GM12872 (cell line): ENCODE measurements around the gene PPP2R3A.
A peak's percentile ranks its signal among the peaks of the same experiment; 100 is the strongest.

Experiments
- CTCF ChIP-seq: IDR thresholded peaks from 3 replicates; pipeline ENCODE4 v1.5.1; 2011; ENCODE audit warnings: low read depth, mild to moderate bottlenecking, low read length, moderate library complexity; ENCODE audit not compliant: insufficient read depth

Gene PPP2R3A

GRCh38 chr3:136069933-136070332 is 104.4 kb downstream of the PPP2R3A start:
- TF ChIP-seq CTCF, result no peak

- TF ChIP-seq CTCF, result no peak
Measured at GRCh38 chr3:136070334-136070733, 104.8 kb downstream of the PPP2R3A start.

- TF ChIP-seq CTCF, result no peak
Measured at GRCh38 chr3:136070953-136071949, 105.7 kb downstream of the PPP2R3A start.

GRCh38 chr3:136074546-136075170 is 109.1 kb downstream of the PPP2R3A start:
- TF ChIP-seq CTCF, result no peak

GRCh38 chr3:136075218-136075808 is 109.8 kb downstream of the PPP2R3A start:
- TF ChIP-seq CTCF, result peak; percentile 76

GRCh38 chr3:136075811-136076210 is 110.3 kb downstream of the PPP2R3A start:
- TF ChIP-seq CTCF, result no peak
